Erythroblast (primary cell): ENCODE results near the gene VNN1.

ENCODE experiments used
- GATA1 ChIP-seq: IDR thresholded peaks from 2 replicates; pipeline ENCODE4 v1.6.1; 2011; ENCODE audit warnings: low read depth, mild to moderate bottlenecking, control low read depth, low read length, moderate library complexity
- POLR2A ChIP-seq: IDR thresholded peaks from 2 replicates; pipeline ENCODE4 v1.6.1; 2011; ENCODE audit warnings: mild to moderate bottlenecking, low read length

GRCh38 chr6:132664309-132665034 is 49.4 kb downstream of the VNN1 start:
- TF ChIP-seq GATA1, result no peak
- no peak for TF ChIP-seq POLR2A
